Activated CD4-positive, alpha-beta T cell treated with anti-CD3 and anti-CD28 coated beads, Interleukin-2, amount 50 U/mL, for 48 hours (primary cell): Measurements from ENCODE around the gene PAQR5.
"Not testable (repeated sequence)": the region's sequence is repeated elsewhere in the genome, so short reads cannot be mapped to it uniquely, and the experiment has no call there.

ENCODE experiments used
- DNase-seq, 2 experiments: peaks; one replicate each; pipeline ENCODE4 v3.0.0-alpha.2; 2020

The PAQR5 gene

GRCh38 chr15:69293741-69294615, 4.7 kb upstream of the PAQR5 start:
- no peak for DNase-seq

GRCh38 chr15:69296606-69297005, 2.1 kb upstream of the PAQR5 start:
- no peak for DNase-seq

GRCh38 chr15:69297642-69298353, 914 bp upstream of the PAQR5 start:
- DNase-seq: no peak

GRCh38 chr15:69298354-69298696, 387 bp upstream of the PAQR5 start:
- no peak for DNase-seq

- DNase-seq: no peak
Observed at GRCh38 chr15:69299451-69299886, 757 bp downstream of the PAQR5 start.

- DNase-seq: no peak
Observed at GRCh38 chr15:69299943-69300588, 1.4 kb downstream of the PAQR5 start.

GRCh38 chr15:69301101-69301500, 2.4 kb downstream of the PAQR5 start:
- DNase-seq: not testable (repeated sequence)

- not testable (repeated sequence) for DNase-seq
Observed at GRCh38 chr15:69302087-69302486, 3.4 kb downstream of the PAQR5 start.

DNA sequence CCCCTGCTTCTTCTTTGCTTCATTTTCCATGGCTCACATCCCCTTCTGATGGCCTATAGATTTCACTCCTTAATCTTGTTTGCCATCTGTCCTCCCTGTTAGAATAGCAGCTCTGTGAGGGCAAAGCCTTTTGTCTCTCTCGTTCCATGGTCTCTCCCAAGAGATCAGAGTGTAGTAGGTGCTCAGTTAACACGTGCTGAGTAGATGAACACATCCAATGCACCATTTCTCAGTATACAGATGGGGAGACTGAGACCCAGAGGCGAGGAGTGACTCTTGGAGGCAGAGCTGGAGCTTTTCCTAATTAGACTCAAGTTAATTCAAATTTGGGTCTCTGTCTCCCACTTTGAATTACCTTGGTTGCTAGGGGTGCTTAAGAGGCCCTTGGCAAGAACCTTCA, 4.2 kb downstream of the PAQR5 start:
- DNase-seq: no peak

DNA sequence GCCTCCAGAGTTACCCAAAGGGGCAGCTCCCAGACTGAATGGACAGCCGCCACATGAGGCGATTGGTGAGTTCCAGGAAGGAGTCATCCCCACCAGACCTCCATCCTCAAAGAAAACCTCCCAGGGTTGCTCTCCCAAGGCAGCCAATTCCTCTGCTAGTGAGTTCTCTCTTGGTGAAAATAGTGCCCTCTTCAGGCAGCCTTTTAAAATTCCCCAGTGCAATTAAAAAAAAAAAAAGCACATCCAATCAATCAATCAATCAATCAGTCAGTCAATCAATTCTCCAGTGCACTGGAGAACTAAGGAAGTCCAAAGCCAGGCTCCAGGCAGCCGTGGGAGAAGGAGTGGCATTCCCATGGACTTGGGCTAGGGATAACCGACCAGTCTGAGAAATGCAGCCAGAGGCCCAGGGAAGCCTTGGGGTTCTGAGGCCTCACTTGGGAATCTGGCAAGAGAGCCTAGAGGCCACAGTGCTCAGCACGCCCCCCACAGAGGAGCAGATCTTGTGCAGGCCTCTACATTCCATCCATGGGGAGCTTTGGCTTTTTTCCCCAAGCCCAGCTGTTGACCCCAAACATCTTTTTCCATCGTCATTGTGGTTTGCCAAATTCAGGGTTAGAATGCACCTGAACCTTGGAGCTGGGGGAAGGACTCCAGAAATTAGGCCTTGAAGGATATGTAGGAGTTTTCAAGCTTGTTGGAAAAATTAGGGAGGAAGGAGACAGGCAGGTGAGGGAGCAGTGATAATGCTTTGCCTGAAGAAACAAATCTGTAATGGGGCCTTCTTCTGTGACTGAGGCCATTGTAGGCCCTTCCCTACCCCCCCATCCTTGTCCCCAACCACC, 4.8 kb downstream of the PAQR5 start:
- DNase-seq: no peak

GRCh38 chr15:69304182-69304545, 5.5 kb downstream of the PAQR5 start:
- DNase-seq: no peak

DNA sequence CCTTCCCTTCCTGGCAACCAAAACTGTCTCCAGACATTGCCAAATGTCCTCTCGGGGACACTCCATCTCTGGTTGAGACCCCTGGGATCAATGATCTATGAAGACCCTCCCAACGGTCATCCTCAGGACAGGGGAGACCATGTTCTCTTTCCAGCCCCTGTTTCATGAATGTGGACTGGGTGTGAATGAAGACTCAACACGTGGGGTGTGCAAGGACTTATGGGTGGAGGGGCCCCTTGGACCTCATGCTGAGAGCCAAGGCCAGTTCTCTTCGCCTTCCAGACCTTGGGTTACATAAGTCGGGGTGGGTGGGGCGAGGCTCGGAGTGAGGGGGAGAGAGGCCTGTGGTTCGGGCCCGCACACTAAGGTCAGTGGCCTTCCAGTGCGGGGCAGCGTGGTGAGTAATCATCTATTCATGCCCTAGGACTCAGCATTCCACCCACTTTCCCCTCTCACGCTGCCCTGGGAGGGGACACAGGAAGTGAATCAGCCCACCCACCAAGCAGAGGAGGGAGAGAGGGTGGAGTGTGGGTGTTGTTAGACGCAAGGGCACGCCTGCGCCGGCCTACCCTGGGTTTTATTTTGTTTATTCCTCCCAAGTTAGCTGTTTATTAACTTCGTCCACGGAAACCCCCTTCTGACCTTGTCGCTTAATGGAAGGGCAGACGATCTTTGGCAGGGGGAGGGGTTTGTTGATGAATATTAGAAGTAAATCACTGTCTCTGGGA, 6.7 kb downstream of the PAQR5 start:
- no peak for DNase-seq

DNA sequence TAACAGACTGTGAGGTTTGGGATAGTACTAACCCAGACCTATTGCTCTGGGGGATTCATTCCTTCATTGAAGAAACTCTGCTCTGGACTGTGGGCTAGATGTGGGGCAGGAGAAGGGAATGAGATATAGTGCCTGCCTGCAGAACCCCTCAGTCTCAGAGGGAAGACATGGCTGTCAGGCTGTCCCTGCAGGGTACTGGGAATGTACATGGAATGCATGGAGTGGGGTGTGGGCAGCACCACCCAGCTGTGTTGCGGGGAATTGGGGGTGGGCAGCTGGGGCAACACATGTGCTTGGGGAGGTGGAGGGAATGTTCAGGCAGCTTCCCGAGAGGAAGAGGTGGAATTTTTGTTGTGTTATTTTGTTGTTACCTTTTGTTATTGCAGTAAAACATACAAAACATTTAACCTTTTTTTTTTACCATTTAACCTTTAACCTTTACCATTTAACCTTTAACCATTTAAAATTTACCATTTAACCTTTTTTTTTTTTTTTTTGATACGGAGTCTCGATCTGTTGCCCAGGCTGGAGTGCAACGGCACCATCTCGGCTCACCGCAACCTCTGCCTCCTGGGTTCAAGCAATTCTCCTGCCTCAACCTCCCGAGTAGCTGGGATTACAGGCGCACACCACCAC, 7.3 kb downstream of the PAQR5 start:
- no peak for DNase-seq

DNA sequence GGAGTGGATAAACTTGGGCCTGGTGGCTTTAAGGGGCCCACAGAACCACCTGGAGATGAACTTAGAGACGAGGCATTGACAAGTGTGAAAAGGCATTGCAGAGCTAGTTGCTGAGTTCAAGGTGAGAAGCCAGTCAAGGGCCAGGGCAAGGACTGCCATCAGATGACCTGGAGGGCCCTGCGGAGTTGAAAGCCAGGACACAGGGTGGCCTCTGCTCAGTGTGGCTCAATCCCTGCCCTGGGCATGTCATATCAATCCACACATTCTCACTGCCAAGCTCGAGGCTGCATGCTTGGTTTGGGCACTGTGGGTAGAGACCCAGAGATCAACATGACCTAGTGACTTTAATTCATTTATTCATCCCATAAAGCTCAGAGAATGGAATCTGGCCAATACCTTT, 9.2 kb downstream of the PAQR5 start:
- no peak for DNase-seq

DNA sequence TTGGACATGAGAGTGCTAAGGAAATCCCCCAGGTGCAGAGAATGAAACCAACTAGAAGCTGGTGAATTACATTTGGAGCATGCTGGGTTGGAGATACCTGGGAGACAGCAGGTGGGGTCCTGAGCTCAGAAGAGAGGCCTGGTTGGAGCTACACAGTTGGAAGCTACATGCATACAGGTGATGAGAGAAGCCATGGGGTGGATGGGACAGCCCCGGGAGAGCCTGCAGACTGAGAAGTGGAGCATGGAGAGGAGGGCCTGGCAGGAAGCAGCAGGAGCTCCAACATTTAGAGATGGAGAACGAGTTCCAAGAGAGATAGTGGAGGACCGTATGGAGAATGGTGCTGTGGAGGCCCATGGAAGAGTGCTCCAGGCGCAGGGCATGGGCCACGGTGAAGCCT, 10.2 kb downstream of the PAQR5 start:
- DNase-seq: no peak

- DNase-seq: no peak
Observed at GRCh38 chr15:69311319-69311721, 12.6 kb downstream of the PAQR5 start.

DNA sequence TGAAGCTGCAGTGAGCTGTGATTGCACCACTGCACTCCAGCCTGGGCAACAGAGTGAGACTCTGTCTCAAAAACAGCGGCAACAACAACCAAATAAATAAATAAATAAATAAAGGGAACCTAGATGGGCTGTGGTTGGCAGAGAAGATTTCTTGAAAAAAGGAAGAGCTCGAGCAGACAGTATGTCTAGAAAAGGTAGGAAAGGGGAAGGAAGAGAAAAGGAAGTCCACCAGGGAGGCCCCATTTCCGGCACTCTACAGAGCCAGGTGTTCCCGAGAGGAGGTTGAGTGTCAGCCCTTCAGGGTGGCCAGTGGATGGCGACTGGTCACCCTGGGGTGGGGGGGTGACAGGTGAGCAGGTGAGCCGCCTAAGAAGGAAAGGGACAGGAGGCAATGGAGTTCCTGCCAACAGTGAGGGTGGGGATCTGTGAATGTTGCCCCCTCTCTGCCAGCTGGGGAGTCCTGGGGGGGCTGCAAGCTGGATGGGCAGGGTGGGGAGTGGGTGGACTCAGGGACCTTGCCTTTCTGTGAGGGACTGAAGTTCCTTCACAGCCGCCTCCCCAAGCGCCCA, 14.8 kb downstream of the PAQR5 start:
- DNase-seq: no peak

DNA sequence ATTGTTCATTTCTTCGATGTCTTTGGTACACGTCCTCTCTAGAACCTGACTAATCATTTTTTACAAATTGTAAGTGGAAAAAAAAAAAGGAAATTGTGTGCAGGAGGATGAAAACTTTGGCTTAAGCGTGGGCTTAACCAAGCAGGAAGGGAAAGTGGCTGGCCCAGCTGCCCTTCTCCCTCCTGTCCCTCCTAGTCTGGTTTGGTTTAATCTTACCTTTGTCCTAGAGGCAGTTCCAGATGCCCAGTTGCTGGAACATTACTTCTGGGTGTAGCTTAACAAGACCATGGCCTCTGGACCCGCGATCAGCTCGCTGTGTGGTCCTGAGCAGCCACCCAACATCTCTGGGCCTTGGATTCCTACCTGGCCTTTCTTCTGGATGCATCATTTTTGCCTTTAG, 15.4 kb downstream of the PAQR5 start:
- no peak for DNase-seq

DNA sequence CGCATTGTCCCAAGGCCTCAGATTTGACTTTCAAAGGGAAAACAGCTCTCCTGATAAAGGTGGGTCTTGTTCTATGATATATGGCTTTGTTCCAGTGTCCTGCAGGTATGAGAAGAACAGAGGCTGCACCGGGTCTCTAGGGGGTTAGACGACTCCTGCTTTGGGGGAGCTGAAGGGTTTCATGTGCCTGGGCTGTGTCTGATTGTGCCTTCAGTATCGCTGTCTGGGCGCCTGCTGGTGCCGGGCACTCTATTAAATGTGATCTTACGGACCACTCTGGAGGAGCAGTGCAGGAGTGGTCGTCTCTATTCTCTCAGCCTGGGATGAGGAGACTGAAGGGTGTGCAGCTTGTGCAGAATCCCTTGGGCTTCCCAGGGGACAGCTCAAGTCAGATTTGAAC, 16.0 kb downstream of the PAQR5 start:
- no peak for DNase-seq

DNA sequence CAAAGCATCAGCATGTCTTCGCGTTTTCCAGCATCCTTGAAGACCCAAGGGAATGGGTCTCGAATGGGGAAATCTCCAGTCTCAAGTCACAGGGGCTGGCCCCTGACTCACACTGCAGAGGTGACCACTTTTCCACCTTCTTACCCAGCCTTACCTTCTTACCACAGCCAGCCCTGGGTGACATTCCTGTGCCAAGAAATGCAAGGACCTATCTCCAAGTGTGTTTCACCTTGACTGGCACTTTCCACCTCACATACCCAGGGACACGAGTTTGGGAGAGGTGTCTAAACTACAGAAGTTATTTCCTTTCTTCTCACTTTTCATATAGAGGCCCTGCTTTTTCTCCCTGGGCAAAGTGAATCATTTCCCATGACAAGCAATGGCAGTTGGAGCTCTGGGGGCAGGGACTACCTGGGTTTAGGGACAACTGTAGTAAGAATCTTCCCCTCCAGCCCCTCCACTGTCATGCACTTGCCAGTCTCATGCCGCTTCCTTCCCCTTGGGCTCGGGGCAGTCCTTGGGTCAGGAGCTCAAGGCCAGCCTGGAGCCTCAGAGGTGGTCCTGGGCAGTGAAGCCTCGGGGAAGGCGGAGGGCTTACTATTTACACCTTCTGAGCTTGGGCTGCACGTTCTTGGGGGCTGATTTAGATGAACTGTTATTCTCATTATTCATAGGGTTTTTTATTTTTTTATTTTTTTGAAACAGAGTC, 16.8 kb downstream of the PAQR5 start:
- DNase-seq: no peak

DNA sequence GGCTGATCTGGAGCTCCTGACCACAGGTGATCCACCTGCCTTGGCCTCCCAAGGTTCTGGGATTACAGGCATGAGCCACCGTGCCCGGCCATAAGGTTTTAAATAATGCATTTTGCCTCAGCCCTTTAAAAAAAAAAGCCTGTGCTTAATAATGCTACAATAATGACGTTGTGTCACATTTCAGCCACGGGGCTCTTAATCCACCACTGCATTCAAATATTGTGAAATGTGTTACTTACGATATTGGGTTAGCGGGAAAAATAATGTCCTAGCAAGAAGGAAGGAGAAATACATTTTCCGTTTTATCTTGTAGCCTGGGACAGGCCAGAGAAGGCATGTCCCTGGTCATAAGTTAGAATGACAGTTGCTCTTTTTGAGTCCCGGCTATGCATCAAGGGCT, 17.6 kb downstream of the PAQR5 start:
- DNase-seq: no peak
